Measurements from ENCODE around the gene CDH7.
A peak's percentile ranks its signal among the peaks of the same experiment; 100 is the strongest.

CDH7 gene

DNA sequence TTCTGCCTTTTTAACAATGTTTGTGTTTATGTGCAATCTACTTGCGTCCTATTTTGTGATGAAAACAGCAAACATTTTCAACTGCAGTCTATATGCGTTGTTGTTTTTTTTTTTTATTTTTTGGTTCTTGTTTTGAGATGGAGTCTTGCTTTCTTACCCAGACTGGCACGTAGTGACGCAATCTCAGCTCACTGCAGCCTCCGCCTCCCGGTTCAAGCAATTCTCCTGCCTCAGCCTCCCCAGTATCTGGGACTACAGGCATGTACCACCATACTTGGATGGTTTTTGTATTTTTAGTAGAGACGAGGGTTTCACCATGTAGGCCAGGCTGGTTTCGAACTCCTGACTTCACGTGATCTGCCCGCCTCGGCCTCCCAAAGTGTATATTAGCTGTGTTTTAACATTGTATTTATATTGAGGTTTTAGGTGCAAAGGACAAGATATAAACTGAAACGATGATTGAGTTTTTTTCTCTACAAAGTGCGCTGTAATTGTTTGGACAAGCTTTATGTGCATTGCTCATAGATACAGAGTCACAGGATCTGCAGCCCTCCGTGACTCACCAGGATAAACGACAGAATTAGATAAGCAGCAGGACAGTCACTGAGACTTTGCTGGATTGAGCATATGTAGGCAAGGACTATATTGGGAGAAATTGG lies 17.4 kb downstream of the CDH7 start:
- DNase-seq: no peak

DNA sequence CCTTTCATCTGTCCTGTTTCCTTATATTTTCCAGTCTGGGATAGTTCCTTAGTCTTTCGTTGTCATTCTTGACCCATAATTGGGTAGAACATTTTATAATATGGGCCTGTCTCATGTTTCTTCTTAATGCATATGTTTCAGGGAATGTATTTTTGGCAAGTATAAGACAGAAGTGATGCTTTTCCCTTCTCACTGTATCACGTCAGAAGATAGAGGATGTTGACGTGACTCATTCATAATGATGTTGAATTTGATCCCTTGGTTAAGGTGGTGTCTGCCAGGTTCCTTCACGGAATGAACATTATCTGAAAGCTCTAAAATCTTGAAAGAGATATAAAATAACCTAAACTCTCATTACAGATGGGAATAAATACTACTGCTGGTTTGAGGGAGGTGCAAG lies 18.8 kb downstream of the CDH7 start:
- DNase-seq: no peak

DNA sequence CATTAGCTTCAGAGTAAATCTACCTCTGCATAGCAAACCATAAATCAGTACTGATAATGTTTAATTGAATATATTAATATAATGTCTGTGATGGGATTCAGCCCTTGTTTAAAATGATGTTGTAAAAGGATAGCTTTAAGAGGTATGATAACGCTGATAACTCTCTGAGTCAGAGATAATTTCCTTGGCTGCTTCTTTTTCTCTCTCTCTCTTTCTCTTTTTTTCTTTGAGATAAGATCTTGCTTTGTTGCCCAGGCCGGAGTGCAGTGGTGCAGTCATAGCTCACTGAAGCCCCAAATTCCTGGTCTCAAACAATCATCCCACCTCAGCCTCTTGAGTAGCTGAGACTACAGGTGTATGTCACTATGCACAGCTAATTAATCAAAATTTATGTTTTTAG lies 35.7 kb downstream of the CDH7 start:
- peak; percentile 14 for DNase-seq

DNA sequence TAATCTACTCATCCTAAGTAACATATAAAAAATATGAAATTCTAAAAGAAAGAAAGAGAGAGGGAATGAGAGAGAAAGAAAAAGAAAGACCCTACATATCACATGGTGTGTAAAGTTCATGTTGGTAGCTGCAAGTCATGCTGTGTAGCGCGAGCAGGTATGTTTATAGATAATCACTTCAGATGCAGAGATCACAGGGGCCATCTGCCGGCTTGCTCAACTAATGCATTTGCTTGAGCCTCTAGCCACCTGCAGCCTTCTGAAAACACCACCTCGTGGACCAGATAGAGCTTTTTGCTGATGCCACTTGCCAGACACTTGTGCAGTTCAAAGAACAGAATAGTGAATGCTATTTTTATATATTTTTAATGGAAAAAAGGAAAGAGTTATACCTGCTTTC lies 37.6 kb downstream of the CDH7 start:
- DNase-seq: peak; percentile 80

DNA sequence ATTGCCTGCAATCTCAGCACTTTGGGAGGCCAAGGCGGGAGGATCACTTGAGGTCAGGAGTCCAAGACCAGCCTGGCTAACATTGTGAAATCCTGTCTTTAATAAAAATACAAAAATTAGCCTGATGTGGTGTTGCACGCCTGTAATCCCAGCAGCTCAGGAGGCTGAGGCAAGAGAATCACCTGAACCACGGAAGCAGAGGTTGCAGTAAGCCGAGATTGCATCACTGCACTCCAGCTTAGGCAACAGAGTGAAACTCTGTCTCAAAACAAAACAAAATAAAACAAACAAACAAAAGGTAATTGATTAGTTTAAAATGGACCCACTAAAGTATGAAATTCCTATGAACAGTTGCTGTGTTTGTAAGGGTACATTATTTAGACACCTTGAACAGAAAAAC lies 39.8 kb downstream of the CDH7 start:
- no peak for DNase-seq

DNA sequence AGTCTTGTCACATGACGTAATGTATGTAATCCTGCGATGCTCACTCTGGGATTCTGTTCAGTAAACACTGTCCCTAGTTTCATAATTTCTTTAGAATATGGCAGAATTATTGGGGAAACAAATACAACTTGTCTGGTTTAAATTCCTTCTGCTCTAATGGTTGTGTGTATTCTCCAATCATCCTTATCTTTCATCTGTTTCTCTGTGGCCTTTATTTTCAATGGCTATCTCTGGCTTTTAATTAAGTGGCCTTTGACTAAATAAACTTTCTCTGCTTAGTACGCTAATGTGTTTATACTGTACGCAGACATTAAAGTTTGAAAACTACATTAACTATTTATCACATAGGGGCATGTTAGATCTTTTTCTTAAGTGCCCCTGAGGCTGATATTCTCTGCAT lies 40.9 kb downstream of the CDH7 start:
- DNase-seq: no peak

DNA sequence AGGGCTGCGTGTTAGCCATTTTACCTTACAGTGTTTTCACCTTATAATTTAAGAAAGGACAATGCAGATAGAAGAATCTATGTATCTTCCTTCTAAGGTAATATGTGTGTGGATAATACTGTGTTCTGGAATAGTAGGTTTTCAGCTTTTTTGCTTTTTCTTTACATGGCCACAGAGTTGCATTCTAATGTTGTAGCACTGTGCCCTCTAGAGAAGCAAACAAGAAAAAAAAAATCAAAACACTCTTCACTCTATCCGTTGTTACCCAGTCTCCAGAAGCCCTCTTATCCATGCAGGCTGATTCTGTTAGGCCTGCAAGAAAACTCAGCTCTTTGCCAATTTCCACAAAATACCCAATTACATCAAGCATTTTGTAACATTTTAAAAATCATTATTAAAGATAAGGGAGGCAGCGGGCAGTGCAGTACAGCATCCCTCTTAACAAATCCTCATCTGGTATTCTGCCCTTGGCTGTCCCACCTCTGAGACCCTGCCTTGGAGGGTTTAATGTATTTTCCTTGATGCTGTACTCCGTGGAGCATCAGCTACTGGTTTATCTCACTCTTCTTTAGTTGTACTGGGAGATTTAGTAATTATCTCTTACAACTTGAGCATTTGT lies 41.8 kb downstream of the CDH7 start:
- no peak for DNase-seq

DNA sequence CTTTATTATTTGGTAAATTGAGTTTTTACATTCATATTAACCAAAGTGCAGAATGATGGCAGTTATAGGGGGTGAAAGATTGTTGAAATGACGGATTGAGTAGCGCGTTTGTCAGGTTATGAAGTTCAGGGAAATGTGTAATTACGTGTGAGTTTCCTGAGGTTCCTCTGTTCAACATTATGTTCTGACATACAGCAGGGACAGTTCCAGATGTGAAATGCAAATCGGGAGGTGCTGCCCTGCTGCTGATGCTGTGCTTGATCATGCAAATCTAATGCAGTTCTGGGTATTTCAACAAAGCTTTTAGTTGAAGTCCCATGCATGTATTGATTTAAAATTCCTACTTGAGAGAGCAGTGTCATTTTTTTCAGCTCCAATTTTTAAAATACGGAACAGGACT lies 57.9 kb downstream of the CDH7 start:
- DNase-seq: no peak

DNA sequence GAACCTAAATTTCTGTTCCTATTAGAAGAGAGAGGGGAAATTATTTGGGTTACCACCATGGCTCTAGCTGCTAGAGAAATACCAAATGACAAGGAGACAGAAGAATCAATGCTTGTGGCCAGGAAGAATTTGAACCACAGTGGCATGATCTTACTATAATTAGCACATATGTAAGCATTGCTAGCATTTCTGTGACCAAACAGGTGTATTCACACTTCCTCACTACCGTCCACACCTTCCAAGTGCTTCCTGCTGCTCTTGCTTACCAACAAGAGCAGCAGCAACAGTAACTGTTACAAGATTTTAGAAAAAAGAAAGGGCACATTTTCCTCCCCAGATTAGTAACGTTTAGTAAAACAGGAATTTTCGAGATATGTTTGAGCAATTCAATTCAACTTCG lies 60.5 kb downstream of the CDH7 start:
- no peak for DNase-seq

DNA sequence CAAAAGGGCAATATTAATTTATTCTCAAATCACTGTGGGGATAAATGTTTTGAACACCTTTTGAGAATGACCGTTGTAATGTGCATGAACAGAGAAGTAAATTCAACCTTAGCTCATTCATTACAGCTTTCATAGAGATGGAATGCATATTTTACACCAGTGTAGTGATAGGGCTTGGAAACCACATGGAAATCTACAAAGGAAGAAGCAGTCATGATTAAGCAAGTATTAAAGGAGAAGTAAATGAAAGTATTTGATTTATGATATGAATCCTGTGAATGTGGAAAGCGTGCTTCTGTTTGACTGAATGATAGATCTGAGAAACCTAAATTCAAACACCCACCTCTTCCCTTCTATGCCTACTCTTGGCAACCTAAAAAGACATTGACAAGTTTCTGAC lies 64.7 kb downstream of the CDH7 start:
- no peak for DNase-seq

DNA sequence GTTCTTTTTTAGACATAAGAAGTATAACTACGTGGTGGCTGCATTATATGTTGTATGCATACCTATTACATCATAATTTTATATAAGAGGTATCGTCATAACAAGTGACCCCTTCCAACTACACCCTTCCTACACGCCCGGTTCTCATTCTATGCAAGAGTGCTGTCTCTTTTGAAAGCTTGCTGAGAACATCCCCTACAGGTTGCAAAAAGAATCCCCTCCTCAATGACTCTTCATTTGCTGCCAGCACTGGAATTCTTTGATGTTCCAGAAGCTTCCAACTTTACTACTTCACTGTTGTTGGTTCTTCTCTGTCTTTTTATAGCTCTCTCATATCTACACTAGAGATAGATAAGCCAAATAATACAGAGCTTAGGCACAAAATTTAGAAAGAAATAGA lies 66.4 kb downstream of the CDH7 start:
- no peak for DNase-seq

DNA sequence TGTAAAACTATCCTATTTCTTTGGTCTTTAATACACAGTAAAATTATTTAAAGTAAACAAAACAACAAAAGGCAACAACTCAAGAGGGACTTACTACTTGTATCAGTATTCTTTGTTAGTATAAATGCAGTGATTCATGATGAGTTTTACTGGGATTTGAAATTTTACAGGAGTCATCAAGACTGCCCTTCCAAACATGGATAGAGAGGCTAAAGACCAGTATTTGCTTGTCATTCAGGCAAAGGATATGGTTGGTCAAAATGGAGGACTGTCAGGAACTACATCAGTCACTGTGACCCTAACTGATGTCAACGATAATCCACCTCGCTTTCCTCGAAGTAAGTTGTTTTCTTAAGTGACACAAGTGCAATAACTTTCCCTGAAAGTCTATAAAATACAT lies 71.1 kb downstream of the CDH7 start:
- no peak for DNase-seq

DNA sequence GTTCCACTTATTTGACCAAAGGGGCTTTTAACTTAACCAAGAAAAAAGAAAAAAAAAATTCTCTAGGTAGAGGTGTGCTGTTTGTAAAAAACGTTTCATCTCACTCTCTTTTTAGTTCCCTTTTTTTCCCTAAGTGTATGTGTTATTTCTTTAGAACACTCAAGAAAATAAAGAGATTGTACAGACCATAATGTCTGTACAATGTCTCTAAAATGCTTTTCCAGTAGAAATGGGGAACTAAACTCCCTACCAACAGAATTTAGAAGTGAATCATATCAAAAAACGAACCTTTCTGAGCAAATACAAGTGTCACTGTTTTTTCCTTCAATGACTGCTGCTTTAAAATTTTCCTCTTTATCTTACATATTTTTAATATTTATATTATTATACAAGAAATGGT lies 72.0 kb downstream of the CDH7 start:
- no peak for DNase-seq

DNA sequence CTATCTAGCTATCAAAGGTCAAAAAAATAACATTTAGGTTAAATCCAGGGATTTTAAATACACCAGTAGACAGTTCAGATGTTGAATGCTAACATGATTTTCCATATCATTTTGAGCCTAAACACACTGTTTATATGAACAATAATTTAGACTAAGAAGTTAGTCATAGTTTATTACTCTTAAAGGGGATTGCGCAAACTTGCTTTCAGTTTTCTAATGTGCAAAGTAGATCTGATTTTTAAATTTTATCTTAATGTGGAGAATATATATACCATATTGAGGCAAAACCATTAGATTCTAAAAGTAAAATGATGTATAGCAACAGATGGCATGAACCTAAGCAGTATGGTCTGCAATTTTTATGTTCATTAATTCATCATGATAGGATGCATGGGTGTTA lies 76.6 kb downstream of the CDH7 start:
- no peak for DNase-seq

DNA sequence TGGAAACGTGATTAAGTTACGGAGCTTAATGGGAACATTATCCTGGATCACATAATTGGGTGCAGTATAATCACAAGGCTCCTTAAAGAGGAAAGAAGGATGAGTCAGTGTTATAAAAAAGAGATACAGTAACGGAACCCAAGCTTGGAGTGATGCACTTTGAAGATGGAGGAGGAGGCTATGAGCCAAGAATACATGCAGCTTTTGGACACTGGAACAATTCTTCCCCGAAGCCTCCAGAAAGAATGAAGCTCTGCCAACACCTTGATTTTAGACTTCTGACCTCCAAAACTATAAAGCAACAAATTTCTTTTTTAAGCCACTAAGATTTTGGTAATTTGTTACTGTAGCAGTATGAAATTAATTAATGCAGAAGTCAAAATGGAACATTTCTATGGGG lies 85.1 kb downstream of the CDH7 start:
- DNase-seq: no peak

DNA sequence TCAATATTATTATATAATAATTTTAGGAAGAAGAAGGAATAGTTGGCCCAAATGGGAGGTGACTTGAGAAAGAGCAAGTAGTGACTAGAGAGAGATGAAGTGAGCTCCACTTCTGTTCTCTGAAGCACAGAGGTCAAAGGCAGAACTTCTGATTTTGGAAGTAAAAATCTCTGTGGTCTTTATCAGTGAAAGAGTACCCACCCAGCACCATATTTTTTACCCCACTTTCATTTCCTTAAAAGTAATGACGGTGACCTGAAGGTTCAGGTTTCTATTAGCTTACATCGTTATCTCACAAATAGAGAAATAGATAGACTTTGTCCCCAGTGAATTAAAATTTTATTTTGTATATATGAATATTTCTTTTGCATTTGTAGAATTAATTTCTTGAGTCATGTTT lies 95.3 kb downstream of the CDH7 start:
- no peak for DNase-seq

DNA sequence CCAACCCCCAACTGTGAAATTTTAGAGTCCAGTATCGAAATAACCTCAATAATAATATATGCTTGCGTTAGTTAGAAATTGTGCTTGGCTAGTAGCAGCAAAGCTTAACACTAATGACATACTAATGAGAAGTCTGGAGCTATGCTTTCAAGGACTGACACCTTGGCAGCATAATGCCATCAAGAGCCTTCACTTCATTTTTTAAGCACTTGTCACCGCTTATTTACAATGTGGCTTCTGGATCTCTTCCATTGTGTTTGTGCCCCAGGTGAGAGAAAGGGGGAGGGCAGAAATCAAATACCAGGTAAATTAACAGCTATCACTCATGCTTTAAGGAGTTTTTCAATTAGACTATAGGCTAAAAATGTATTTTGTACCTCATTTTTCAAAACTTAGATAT lies 101.5 kb downstream of the CDH7 start:
- no peak for DNase-seq

DNA sequence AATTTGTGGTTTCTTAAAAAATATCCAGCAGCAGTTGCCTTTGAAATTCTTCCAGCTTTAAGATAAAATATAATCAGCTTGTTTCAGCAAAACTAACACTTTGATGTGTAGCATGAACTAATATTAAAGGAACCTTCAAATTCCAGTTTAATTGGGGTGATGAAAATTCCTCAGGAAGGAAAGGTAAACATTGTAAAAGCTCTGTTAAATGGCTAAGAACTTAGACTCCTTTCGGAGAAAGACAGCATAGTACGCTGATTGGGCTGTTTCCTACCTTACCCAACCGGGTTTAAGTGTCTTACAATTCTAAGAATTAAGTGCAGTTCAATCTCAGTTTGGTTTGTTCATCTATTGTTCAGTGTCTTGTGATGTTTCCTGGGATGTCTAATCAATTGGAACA lies 108.3 kb downstream of the CDH7 start:
- DNase-seq: no peak

DNA sequence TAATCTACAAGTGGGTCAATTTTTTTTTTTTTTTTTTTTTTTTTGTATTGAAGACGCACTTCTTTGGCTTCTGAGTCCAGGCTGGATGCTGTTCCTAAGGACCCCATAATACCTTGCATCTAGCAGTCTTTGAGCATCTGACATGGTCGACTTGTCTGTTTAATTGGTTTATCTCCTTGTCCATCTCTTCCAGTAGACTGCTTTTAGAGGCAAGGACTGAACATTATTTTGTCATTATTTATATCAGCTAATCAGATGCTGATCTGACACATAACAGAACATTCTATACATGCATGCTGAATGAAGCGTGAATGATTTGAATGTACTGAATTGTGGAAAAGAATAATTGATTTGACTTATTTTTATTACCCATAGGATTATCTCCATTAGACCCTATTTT lies 118.7 kb downstream of the CDH7 start:
- DNase-seq: no peak

DNA sequence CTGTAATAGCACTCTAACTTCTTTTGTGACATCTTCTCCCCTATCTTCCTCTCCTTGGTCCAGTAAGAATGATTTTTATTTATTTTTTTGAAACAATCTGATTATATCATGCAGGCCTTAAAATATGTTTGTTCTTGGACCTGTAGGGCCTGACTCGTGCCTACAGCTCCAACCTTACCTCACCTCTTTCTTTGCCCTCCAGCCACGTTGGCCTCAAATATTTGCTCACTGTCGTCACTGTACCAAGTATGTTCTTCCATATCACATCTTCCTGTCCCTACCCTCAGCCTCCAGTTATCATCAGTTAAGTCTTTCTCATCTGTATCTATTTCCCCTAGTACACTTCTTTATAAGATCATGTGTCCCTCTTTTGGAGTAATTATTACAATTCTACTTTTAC lies 125.5 kb downstream of the CDH7 start:
- no peak for DNase-seq

DNA sequence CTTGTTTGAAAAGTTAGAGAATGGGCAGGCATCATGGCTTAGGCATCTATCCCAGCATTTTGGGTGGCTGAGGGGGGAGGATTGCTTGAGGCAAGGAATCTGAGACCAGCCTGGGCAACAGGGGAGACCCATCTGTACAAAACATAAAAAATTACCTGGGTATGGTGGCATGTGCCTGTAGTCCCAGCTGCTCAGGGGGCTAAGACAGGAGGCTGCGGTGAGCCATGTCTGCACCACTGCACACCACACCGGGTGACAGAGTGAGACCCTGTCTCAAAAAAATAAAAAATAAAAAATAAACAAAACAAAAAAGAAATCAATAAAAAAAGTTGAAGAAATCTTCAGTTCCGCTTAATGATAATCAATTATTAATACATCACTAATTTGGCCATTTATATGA lies 146.5 kb downstream of the CDH7 start:
- no peak for DNase-seq

DNA sequence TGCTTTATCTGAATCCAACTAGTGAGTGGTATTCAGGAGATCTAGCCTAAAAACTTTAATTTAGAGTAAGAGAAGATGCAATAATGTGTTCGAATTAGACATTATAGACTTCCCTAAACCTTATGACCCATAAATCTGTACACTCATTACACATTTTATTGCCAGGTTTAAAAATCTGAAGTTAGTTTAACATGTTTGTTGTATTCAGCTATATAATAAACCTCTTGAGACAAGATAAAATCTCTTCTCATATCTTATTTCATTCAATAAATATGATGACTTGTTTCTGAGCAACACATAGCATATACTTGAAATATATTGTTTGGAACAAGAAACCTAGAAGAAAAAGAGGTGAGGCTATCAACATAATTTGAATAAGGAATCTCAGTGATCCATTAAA lies 150.7 kb downstream of the CDH7 start:
- no peak for DNase-seq

DNA sequence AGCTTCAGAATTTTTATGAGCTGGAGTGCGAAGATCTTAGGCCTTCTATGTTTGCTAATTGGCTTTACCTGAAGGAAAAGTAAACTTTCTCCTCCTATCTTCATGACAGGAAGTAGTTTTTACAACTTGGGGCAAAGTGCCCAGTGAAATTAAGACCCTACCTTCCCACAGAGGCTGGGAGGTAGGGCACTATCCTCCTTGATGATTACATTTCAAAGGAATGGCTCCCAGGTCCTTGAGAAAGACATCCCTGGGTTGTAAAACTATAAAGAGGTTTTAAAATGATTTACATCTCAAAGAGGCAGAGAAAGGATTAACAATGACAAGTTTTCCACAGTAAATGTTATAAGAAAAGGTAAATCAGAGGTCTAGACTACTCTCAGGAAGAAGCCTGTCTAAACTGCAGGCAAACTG lies 155.8 kb downstream of the CDH7 start:
- DNase-seq: no peak

DNA sequence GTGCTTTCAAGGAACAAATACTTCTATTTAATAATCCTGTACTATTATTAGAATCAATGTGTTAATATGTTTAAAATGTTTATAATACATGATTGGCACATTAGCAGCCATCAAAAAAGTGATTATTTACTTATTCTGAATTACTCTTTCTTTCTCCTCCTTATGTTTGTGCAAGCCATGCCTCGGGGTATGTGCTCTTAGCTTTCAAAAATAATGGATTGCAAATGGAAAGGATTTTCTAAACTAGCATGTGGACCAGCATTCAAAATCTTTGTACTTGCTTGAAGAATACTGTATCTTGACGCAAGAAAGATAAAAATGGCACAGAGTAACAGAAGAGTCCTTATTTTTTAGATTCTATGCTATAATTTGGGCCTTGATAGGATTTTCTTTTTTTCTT lies 156.5 kb downstream of the CDH7 start:
- DNase-seq: no peak

DNA sequence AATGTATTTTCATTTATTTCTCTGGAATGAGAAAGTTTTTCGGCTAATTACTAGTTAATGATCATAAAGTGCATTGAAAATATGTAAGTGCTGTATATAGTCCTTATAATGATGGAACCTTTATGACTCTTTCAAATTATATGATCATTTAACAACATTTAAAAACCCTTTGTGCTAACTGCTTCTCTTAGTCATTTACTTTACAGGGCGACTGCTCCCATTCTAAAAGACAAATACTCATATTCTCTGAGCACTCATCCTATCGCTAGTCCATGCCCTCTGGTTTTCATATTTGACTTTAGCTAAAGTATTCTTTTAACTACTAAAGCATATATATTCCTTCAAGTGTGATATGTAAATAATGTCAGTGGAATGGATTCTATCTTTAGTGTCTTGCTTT lies 168.2 kb downstream of the CDH7 start:
- DNase-seq: no peak

DNA sequence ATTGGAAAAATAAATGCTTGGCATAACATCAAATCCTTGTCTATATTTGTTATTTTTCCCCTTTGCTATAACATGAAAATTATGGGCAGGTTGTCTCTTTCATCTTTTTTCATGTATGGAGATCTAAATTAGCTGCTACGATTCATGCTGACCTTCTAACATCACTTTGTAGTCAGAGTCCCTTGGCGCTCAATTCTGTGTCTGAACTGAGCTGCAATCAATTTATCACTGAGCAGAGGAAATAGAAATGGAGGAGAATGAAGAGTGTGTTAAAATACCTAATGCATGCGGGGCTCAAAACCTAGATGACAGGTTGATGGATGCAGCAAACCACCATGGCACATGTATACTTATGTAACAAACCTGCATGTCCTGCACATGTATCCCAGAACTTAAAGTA lies 168.9 kb downstream of the CDH7 start:
- DNase-seq: no peak

All from NCI-H2171 treated with DMSO at 0.1 percent for 48 hours (cell line).